ENCODE data around the gene IQCE.

DNA sequence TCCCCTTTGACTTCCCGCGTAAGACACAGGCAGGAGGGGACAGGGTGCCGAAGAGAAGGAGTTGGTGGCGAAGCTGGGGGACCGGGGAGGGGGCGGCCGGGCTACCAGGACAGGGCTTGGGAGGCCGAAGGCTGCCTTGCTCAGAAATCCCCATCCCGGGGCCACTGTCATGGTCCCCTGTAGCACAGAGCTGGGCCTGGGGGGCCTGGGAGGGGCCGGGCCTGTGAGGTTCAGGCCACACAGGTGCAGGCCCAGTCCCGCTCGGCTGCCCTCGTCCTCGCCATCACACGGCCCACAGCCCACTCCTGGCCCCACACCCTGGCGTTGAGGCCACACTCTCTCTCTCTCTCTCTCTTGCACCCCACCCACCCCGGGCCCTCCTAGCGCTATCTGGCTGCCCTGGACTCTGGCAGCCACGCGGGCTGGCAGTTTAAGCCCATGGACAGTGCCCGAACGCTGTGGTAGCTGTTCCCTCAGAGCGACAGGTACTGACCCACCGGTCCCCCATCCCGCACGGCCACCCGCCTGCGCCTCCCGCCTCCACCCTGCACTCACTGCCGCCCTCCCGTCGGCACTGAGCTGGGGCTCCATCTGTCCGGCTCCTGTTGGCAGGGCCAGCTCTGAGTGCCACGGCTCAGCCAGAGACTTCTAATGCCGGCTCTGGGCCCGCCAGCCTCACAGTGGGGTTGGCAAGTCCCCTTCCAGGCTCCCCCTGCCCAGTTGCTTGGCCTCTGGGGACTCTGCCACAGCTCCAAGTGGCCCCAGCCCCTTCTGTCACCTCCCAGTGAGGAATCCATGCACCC, 101.0 kb downstream of the IQCE start:
- TF ChIP-seq, protein P1, sequence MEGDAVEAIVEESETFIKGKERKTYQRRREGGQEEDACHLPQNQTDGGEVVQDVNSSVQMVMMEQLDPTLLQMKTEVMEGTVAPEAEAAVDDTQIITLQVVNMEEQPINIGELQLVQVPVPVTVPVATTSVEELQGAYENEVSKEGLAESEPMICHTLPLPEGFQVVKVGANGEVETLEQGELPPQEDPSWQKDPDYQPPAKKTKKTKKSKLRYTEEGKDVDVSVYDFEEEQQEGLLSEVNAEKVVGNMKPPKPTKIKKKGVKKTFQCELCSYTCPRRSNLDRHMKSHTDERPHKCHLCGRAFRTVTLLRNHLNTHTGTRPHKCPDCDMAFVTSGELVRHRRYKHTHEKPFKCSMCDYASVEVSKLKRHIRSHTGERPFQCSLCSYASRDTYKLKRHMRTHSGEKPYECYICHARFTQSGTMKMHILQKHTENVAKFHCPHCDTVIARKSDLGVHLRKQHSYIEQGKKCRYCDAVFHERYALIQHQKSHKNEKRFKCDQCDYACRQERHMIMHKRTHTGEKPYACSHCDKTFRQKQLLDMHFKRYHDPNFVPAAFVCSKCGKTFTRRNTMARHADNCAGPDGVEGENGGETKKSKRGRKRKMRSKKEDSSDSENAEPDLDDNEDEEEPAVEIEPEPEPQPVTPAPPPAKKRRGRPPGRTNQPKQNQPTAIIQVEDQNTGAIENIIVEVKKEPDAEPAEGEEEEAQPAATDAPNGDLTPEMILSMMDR (IDR thresholded peaks at IDR 0.05; ENCODE audit: low read depth, low read length, poor library complexity, severe bottlenecking) = no peak
- no peak for TF ChIP-seq EZH2phosphoT487 (IDR thresholded peaks at IDR 0.05; ENCODE audit: borderline replicate concordance, low read length)

Measured in DOHH2 (cell line).